Stimulated activated CD4-positive, alpha-beta T cell treated with anti-CD3 and anti-CD28 coated beads, Interleukin-12 subunit alpha, Interleukin-12 subunit beta, amount 100 ng/mL, for 48 hours (primary cell): ENCODE measurements around the gene ALDH3B1.

Experiments
- DNase-seq, 3 donors: peaks; one replicate each; pipeline ENCODE4 v3.0.0-alpha.2; 2020; ENCODE audit warnings: low read depth in 2 of 3, low spot score in 1 of 3

The ALDH3B1 gene

DNA sequence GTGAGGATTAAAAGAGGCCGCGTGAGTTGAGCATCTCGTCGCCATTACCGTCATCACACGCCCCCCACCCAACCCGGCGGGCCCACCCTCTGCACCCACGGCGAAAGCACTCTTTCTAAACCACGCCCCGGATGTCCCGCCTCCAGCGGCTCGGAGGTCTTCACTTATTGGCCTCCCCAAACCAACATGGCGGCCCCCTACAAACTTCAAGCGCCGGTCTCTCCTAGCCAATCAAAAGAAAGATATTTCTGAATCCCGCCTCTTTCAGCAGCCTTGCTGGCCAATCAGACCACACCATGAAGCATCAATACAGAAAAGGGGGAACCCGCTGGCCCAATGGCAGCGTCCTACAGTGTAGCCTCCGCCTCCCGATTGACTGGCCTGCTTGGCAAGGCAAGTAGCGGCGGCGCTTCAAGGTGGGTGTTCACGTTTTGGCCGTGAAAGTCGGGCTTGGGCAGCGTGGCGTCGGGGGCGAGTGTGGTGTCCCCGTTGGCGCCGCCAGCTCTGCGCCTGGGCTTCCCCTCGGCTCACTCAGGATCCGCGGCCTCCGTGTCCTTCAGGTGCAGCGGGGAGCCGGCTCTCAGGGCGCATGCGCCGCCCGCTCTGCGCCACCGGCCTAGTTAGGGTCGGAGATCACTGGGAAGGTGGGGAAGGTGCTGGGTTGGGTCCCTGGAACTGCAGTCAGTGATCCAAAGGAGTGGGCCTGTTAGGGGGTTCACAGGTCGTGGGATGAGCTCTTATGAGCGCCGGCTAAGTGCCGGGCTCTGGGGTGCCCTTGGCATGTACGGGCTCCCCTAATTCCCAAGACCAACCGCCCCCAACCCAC lies 20.4 kb downstream of the ALDH3B1 start, which contains the start of gene NDUFS8:
NDUFS8 (plus strand) TSS at position 364 of the 826 bp plus-strand sequence. CDS start 1,471 bp downstream, outside the sequence.
- DNase-seq: peak; percentile 93 to 96 (median 94)

DNA sequence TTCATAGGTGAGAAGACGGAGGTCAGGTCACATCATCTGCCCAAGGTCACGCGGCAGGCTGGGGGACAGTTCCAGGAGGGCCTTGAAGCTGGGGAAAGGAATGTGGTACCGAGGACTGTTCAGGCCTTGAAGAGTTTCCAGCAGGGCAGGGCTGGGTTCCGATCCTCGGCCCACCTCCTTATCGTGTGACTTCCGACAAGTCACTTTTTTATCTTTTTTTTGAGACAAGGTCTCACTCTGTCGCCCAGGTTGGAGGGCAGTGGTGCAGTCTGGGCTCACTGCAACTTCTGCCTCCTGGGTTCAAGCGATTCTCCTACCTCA lies 21.0 kb downstream of the ALDH3B1 start:
- DNase-seq: no peak

DNA sequence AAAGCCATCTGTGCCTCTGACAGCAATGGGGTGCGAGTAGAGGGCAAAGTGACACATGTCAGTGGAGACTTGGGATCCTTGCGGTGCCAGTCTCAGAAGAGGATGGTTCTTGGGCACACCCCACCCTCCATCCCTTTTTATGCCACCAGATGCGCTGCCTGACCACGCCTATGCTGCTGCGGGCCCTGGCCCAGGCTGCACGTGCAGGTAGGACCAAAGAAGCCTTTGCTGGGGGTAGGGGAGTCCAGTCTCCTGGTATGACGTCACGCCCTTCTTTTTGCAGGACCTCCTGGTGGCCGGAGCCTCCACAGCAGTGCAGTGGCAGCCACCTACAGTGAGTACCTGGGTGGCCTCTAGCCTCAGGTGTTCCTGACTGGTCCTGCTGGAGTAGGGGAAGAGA lies 21.9 kb downstream of the ALDH3B1 start:
- DNase-seq: no peak

DNA sequence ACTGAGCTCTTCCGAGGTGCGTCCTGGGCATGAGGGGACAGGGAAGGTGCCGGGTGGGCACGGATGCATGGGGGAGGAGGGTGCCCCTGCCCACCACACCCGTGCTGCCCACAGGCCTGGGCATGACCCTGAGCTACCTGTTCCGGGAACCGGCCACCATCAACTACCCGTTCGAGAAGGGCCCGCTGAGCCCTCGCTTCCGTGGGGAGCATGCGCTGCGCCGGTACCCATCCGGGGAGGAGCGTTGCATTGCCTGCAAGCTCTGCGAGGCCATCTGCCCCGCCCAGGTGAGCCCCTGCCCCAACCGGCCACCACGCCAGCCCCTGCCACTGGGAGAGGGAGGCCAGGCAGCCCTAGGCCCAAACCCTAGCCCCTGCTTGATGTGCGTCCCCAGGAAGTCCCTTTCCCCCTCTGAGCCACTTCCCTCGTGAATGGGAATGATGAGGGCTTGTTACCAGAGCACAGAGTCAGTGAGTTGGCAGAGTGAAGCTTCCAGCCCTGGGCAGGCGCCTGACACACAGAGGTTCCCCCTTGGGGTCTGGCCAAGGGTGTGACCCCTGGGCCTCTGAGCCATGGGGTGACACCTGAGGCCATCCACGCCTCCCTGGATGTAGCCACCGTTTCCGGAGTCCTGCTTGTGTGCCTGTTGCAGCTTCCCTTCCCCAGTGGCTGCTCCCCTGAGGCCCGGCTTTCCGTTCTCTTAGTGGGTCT lies 23.0 kb downstream of the ALDH3B1 start:
- no peak for DNase-seq

DNA sequence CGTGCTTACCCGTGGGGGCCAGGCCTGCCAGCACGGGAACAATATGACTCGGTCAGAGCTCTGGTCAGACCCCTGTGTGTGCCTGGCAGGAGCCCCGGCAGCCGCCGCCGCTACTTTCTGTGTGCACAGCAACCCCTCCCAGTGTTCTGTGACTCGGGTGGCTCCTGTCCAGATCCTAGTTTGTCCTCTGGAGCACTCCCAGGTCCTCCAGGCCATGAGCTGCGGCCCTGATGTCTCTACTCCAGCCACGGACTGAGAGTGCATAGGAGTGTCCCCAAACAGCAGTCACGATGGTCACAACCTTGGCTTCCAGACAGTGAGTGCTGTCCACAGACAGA lies 23.6 kb downstream of the ALDH3B1 start:
- DNase-seq: no peak

- no peak for DNase-seq
Measured at GRCh38 chr11:68035266-68035876, 25.2 kb downstream of the ALDH3B1 start.

GRCh38 chr11:68036141-68036716 lies 26.1 kb downstream of the ALDH3B1 start:
- no peak for DNase-seq

- DNase-seq: no peak
Measured at GRCh38 chr11:68036717-68037239, 26.7 kb downstream of the ALDH3B1 start.

DNA sequence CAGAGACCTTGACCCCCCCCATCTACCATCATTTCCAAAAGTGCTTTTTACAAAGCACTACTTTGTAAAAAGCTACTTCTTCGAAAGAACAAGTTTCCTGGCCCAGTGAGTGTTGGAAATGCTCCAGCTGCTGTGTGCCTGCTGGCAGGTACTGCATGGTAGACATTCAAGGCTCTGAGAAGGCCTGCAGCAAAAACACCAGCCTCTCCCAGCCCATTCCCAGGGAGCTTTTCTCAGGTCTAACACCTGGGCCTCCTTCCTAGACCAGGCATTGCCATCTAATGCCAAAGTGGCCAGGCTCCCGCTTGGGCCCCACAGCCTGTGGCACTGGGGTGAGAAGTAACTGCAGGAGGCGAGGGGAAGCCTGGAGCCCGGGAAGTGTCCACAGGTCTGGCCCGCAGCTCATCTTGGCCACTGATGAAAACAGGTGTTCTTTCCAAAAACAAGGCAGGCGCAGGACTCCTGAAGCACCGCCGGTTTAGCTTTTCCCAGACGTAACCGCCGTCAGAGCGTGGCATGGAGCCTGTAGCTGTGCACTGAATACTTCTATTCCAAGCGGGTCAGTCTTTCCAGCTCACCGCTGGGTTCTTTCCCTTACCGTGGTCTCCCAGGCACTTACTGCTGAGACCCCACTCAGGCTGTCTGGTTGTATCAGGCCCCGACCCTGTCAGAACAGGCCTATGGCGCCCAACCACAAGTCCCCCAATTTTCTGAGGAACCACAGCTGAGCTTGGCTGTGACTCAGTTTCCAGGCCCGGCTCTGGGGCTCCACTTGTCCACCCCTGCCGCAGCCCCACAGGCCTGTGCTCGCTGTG lies 27.5 kb downstream of the ALDH3B1 start:
- no peak for DNase-seq

- no peak for DNase-seq
Measured at GRCh38 chr11:68038226-68038717, 28.1 kb downstream of the ALDH3B1 start.

- peak; percentile 46 to 73 (median 53) for DNase-seq
Measured at GRCh38 chr11:68038718-68039525, 28.8 kb downstream of the ALDH3B1 start, which contains the start of gene TCIRG1. Gene TCIRG1 (plus strand): TSS chr11:68039025. CDS start chr11:68041272, 2,247 bp downstream.

DNA sequence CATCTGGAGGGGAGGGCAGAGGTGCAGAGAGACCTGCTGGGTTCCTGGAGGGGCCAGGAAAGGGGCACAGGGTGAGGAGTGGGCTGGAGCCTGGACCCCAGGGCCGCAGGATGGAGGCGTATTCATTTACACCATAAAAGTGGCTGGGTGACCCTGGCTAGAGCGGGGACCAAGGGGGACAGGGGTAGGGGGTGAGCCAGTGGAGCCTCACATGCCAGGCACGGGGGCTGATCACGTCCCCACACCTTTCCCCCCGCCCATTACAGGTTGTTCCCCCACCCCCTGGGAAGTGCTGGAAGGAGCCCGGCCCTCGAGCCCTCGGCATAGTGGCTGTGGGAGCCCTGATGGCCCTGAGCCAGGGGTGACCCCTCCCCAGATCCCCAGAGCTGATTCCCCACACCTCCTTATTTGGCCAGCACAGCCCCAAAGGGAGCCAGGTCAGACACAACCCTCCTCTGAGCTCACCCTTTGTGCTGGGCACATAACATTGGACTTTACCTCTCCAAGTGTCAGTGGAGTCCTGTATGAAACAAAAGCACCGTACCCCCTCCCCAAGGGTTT lies 29.5 kb downstream of the ALDH3B1 start:
- no peak for DNase-seq

DNA sequence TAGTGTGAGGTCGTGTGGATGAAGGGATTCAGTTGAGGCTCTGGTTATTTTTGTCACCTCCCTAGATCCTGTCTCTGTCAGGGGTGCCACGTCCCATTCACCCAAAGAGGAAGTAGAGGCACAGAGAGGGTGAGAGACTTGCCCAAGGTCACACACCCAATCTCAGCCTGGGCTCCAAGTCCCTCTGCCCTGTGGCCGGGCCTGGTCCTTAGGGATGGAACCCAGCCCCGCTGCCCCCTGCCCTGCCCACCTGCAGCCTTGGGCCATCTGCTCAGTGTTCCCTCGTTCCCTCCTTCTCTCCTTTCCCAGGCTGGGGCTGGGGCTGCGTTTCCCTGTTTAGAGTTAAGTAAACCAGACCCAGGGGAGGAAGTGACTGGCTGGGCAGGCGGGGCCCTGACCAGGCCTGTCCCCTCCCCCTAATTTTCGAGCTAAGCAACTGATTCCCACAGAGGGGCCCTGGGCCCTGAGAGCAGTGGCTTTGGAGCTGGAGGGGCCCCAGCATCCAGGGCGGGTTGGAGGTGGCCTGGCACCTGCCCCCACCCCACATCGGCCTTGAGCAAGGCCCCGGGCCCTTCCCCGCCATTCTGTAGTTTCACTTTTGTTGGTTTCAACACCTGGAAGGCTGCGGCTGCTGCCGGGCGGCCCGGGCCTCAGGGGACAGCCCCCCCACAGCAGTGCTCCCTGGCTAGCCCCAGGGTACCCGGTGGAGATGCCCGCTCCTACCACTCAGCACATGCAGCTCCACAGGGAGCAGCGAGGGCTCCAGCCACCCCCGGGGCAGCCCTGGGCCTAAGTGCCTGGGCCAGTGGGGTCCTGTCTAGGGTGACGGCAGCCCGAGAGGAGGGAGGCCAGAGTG lies 30.2 kb downstream of the ALDH3B1 start:
- no peak for DNase-seq

- DNase-seq: no peak
Measured at GRCh38 chr11:68040957-68041591, 30.9 kb downstream of the ALDH3B1 start.

DNA sequence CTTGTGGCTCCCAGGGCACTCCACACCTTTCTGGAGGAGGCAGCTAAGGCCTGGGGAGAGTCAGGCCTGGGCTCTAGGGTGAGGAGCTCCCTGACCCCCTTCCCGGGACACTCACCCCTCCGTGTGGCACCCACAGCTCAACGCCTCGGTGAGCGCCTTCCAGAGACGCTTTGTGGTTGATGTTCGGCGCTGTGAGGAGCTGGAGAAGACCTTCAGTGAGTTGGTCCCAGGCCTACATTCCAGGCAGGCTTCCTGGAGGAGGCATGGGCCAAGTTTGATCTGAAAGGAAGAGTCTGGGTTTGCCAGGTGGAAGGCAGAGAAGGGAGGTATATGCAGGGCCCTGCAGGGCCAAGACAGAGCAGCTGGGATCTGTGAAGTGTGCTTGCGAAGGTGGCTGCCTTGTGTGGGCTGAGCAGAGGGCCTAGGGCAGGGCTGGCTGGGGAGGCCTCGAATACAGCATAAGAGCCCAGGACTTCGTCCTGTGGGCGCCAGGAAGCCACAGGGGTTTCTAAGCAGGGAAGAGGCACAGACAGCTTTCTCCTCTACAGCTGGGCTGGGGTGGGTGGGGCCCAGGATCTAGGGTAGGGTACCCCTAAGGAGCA lies 31.6 kb downstream of the ALDH3B1 start:
- DNase-seq: no peak

- DNase-seq: no peak
Measured at GRCh38 chr11:68042219-68043028, 32.3 kb downstream of the ALDH3B1 start.

GRCh38 chr11:68043029-68043348 lies 32.9 kb downstream of the ALDH3B1 start:
- DNase-seq: no peak
